Activated CD4-positive, alpha-beta T cell treated with anti-CD3 and anti-CD28 coated beads, Interleukin-2, amount 50 U/mL, for 1 hour (primary cell): ENCODE data around the gene ETV4.

Experiments used
- DNase-seq: peaks from one replicate; pipeline ENCODE4 v3.0.0-alpha.2; 2020

The ETV4 gene

GRCh38 chr17:43546319-43547188 is at the start of gene ETV4:
TSS of gene ETV4 (minus strand) at chr17:43546340. CDS start at chr17:43545617, 723 bp downstream.
- DNase-seq, result peak; percentile 85

DNA sequence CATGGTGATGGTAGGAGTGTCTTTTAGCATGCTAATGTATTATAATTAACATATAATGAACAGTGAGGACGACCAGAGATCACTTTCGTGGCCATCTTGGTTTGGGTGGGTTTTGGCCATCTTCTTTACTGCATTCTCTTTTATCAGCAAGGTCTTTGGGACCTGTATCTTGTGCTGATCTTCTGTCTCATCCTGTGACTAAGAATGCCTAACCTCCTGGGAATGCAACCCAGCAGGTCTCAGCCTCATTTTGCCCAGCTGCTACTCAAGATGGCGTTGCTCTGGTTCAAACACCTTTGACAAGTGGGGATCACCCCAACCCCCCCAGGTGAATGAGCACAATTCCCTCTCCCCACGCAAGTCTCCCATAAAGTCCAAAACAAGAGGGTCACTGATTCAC is 49.3 kb upstream of the ETV4 start:
- no peak for DNase-seq

GRCh38 chr17:43591779-43592562 is 45.8 kb upstream of the ETV4 start:
- no peak for DNase-seq

DNA sequence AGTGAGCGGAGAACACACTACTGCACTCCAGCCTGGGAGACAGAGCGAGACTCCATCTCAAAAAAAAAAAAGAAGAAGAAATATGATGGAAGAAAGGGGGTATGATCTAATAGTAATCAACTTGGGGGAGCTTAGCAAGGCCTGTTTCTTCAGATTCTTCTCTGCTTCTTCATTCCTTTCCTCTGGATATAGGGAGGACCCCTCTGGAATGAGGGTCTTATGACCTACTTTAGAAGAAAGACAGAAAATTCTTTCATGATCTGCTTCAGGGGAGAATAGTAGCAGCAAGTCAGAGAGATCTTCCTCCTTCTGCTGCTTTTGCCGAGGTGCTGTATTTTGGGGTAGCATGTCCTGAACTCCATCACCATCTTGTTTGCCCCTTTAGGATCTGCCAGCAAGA is 44.9 kb upstream of the ETV4 start:
- DNase-seq, result no peak

DNA sequence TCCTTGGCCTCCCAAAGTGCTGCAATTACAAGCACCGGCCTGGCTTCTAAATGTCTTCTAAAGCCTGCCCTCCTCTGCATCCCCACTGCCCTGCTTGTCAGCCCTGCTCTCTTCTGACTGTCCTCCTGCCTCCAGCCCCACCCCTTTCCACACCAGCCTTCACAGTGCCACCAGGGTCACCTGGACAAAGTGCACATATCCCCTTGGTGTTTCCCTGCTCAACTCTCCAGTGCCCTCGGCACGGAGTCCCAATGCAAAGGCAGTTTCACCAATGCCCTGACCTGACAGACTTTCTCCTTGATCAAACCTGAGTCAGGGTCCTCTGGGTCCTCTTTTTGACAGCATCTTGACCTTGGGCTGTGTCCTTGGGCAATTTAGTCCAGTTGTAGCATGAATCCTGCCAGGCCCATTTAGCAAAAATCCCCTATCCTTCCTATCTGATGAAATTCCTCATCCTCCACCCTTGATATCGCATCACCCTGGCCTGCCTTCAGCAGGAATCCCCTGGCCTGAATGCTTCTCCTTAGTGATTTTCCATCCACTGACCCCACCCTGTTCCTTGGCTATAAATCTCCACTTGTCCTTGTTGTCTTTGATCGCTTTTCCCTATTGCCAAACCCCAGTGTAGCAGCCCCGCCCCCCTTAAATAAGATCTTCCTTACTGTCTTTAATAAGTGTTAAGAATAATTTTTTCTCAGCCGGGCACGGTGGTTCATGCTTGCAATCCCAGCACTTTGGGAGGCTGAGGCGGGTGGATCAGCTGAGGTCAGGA is 42.7 kb upstream of the ETV4 start:
- DNase-seq, result no peak

- DNase-seq, result no peak
These were observed 42.0 kb upstream of the ETV4 start for GRCh38 chr17:43588121-43588520.

DNA sequence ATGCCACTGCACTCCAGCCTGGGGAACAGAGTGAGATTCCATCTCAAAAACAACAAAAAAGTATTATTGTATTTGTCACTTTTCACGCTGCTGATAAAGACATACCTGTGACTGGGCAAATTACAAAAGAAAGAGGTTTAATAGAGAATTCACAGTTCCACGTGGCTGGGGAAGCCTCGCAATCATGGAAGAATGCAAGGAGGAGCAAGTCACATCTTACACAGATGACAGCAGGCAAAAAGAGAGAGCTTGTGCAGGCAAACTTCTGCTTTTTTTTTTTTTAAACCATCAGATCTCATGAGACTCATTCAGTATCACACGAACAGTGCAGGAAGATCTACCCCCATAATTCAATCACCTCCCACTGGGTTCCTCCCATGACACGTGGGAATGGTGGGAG is 41.5 kb upstream of the ETV4 start:
- no peak for DNase-seq

DNA sequence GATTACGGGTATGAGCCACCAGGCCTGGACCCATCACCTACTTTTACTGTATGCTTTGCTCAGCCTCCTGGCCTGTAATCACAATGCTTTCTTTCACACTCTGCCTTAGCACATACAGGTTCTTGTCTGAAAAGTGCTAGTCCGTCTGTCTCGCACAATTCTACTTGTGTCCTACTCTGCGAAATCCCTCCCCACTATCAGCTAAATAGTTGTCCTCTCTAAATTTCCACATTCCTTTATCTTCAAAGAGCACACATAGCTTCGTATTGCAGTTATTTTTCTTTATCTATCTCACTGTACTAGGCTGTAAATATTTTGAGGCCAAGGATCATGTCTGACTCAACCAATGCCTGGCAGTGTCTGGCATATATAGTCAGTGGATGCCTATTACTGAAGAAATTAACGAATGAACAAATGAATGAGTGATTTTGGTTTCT is 38.5 kb upstream of the ETV4 start:
- no peak for DNase-seq

DNA sequence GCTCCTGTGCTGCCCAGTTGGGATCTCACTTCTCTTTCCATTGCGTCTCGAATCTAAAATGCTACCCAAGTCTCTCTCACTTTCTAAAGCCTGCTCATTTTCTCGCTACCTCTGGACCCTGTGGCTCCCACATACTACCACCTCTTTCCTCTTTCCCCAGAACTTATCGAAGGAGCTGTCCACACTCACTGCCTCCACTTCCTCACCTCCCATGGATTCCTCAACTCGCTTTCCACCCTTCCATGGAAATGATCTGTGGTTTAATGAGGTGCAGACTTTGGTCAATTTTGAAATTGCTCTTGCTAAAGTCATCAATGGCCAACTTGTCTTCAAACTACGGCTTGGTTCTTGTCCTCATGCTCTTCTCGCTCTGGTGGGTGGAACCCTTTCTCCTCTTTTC is 37.2 kb upstream of the ETV4 start:
- no peak for DNase-seq

GRCh38 chr17:43581613-43582012 is 35.5 kb upstream of the ETV4 start:
- no peak for DNase-seq

GRCh38 chr17:43581130-43581529 is 35.0 kb upstream of the ETV4 start:
- no peak for DNase-seq

DNA sequence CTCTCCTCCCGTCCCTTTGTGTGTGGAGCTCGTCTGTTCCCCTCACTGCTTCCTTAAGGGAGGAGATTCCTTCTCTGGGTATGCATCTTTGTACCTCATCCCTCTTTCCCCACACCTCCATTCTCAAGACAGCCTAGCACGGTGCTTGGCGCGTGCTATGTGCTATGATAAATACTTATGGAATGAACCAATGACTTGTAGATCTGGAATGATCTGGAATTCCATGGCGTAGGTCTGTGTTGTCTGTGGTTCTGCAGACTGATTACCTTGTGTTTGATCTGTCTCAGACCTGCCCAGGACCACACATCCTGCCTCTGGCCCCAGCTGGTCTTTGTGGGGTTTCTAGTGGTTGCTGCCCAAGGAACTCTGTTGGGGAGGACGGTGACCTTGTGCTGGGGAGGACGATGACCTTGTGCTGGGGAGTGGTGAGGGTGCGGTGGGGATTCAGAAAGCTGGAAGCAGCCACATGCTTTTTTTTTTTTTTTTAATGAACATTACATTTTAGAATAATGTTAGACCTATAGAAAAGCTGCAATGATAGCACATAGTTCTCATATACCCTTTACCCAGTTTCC is 33.5 kb upstream of the ETV4 start:
- no peak for DNase-seq

DNA sequence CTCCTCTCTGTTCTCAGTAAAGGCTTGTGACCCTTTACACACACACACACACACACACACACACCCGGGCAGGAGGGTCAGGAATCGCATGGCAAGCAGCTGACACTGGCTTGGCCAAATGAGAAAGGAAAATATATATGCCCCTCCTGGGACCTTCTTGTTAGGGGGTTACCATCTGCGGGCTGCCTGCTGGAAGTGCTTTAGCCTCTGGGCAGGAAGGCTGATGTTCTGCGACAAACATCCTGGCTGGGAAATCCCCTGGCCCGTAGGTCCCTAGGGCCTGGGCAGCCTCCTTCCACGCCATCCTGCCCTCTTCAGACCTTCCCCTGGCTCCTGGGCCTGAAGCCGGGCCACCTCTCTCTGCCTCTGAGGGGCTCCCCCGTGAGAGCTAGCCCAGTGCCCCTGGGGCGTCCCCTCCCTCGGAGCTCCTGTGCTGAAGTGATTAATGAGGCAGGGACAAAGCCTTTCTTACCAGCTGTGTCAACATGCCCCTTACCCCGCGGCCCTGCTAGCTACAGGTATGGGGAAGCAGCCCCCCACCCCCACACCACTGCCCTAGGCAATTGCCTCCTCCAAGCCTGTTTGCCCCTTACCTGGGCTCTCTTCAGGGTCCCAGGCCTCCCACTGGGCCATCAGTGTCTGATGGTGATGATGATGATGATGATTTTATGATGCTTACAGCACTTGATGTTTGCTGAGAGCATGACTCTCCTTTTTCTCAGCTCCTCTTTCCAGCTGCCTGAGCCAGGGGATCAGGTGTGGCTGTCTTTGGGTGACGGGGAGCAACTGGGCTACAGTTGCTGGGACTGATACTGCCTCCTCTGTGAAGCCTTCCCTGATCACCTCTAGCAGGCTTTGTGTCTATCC is 32.8 kb upstream of the ETV4 start:
- peak; percentile 6 for DNase-seq

DNA sequence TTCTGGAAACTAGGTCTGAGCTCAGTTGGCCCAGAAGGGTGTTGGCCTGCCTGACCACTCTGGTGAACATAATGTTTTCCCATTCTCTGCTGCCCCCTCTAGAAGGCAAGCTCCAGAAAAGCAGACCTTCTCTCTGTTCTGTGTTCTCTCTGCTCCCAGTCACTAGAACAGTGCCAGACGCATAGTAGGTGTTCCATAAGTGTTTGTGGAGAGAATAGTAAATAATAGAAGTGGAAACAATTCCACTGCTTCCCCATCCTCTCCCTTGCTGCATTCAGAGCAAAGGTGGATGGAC is 32.2 kb upstream of the ETV4 start:
- DNase-seq, result no peak

DNA sequence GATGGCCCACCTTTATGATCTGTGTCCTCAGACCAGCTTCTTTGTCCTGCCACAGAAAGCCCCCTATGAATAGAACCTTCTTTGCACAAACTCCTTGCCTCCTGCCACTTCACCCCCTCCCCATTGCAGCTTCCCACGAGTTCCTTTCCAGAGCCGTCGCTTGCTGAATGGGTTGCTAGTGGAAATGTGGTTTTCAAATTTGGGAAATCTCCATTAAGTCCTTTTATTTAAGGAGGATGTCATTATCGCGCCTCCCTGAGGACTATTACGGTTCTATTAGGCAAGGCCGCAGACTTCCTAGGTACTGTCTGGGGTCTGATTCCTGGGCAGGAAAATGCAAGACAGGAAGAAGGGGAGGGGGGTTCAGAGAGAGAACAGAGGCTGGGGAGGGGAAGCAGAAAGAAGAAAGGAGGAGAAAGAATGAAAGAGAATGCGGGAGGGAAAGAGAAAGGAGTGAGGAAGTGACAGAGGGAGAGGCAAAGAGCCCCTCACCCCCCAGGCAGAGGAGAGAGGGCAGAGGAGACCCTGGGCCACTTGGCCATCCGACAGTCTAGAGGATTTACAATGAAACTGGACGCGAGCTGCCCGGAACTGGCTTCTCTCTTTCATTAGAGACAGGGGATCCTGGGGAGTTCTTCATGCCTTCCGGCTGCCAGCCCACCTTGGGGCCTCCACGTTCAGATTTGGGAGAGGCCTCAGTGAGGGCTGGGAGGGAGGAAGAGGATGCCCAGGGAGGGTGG is 31.7 kb upstream of the ETV4 start:
- DNase-seq, result no peak

- DNase-seq, result peak; percentile 64
These were observed 30.6 kb upstream of the ETV4 start for GRCh38 chr17:43576563-43577229.

DNA sequence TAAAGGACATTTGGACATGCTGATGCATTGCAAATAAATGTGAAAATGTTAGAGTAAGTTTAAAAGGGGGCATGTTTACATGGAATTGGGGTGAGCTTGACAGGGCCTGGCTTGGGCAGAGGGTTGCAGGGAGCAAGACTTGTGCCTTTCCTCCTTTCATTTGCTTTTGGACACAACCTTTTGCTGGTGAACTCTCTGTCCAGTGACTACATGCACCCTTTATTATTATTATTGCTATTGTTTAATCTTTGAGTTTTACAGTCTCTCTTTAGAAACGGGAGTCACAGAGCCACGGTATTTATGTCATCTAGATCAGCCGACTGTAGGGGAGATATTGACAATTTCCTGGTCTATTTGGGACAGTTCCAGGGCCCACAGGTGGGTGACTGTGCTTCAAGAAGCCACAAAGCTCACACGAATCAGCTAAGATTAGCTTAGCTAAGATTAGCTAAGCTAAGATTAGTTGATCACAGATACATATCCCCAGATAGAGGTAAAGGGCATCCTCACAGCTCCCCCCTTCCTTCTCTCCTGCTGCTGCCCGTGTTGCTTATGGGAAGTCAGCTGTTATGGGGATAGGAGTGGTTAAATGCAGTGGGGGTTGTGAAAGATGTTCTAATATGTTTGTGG is 28.9 kb upstream of the ETV4 start:
- no peak for DNase-seq

DNA sequence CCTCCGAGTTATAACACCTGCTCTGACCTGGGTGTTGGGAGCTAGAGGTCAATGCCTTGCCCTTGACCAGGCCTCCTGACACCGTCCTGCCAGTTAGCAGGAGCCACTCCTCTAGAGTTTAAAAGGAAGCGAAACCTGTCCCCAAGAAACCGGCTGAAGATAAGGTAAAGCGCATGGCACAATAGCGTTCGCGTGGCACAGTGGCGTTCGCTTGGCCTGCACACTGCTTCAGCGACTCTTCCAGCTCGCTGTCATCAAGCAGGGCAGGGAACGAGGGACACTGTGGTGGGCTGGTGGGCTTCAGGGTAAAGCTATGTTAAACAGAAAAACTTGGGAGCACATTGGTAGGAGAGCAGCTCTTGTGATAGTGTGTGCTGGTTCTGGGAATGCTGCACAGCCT is 28.2 kb upstream of the ETV4 start:
- no peak for DNase-seq

DNA sequence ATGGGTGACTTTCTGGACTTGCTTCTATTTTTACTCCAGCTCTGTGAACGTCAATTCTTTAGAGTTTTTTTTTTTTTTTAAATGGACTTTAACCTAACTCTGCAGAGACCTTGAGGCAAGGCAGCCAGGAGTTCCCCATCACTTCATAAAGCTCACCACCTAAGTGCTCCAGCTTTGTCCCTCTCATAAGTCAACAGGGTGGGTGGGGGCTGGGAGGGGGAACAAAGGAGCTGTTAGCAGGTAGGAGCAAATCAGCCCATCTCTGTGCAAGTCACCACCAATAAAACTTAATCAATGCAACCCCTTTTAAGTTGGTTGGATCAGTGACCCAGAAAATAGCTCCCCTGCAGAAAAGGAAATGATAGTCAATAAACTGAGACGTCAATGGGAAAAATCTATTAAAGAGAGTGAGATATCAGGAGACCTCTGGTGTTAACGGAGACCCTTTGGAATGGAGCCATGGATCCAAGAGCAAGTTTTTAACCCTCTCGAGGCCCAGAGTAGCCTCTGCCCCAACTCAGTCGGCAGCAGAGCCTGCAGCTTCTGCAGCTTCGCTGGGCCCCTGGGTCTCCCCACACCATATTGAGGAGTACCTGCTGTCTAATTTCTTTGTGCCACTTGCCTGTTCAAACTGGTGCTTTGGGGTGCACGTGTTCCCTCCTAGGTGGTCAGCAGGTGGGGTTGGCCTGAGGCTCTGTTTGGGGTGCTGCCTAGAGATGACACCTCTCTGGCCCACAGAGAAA is 27.6 kb upstream of the ETV4 start:
- no peak for DNase-seq
